H1 (cell line): ENCODE data around the gene KIF26B. TPM values are rescaled to one million over a fixed set of nuclear protein-coding genes. Genes with fewer than 3 reads are reported as not detected.

Experiments used
- CTCF ChIA-PET: fragments of 300-600 bp; sonication (Branson Sonifier 250); formaldehyde crosslinking; loops from one replicate; lab custom pipeline; 2021; ENCODE audit not compliant: partially characterized antibody; lab: Charles Lee
- POLR2A ChIA-PET: fragments of 300-600 bp; sonication (Branson Sonifier 250); formaldehyde crosslinking; loops from one replicate; lab custom pipeline; 2021; ENCODE audit warnings: inconsistent platforms; ENCODE audit not compliant: partially characterized antibody; lab: Charles Lee
- DNase-seq, 2 experiments: peaks; one replicate each; pipeline versions ENCODE4 v3.0.0 to v3.0.0-alpha.2; 2010 to 2022; ENCODE audit warnings: low spot score in 2 of 2, low read depth in 1 of 2, mixed read lengths in 1 of 2
- FAIRE-seq: peaks from 2 replicates; lab custom pipeline; 2011; peaks lifted over from hg19 to GRCh38; lab: Jason Lieb, UNC
- H2AFZ ChIP-seq: 2 replicates; pipeline ENCODE4 v1.8.1; 2012; ENCODE audit warnings: low read length, inconsistent platforms
- H2AK5ac ChIP-seq: 2 replicates; pipeline ENCODE4 v1.6.1; 2013; ENCODE audit warnings: low read depth, low read length
- H2BK120ac ChIP-seq: replicated peaks from 2 replicates; pipeline ENCODE3; 2013; ENCODE audit warnings: low read depth, low read length, inconsistent platforms
- H2BK12ac ChIP-seq: 2 replicates; pipeline ENCODE4 v1.6.1; 2013; ENCODE audit warnings: low read depth, low read length
- H2BK15ac ChIP-seq: 2 replicates; pipeline ENCODE4 v1.6.1; 2013; ENCODE audit warnings: low read length
- H2BK20ac ChIP-seq: 2 replicates; pipeline ENCODE4 v1.6.1; 2013; ENCODE audit warnings: low read length
- H2BK5ac ChIP-seq: 2 replicates; pipeline ENCODE4 v1.6.1; 2013; ENCODE audit warnings: low read depth, low read length
- H3K14ac ChIP-seq: 2 replicates; pipeline ENCODE4 v1.6.1; 2013; ENCODE audit warnings: inconsistent platforms; ENCODE audit not compliant: insufficient read length
- H3K18ac ChIP-seq: 2 replicates; pipeline ENCODE4 v1.6.1; 2013; ENCODE audit warnings: low read length; ENCODE audit errors: extremely low read depth
- H3K23ac ChIP-seq: 2 replicates; pipeline ENCODE4 v1.6.1; 2013; ENCODE audit warnings: inconsistent platforms; ENCODE audit not compliant: insufficient read length
- H3K23me2 ChIP-seq: 2 replicates; pipeline ENCODE4 v1.6.1; 2013; ENCODE audit warnings: low read depth, low read length
- H3K27ac ChIP-seq: 2 replicates; pipeline ENCODE4 v1.6.1; 2011; ENCODE audit warnings: low read depth, low read length, inconsistent platforms
- H3K27me3 ChIP-seq, 4 experiments: replicated peaks in 1 of 4; 1 replicate in 1 of 4; 2 replicates in 3 of 4; pipeline versions ENCODE4 v1.6.1 to v1.8.1; 2011 to 2013; ENCODE audit warnings: low read length in 3 of 4, mild to moderate bottlenecking in 3 of 4, inconsistent platforms in 2 of 4, mixed read lengths in 2 of 4, moderate library complexity in 1 of 4; ENCODE audit not compliant: control insufficient read depth in 3 of 4, insufficient read depth in 3 of 4; ENCODE audit errors: extremely low read depth in 1 of 4
- H3K36me3 ChIP-seq, 4 experiments: 2 replicates each; pipeline versions ENCODE4 v1.6.1 to v1.8.1; 2011 to 2013; ENCODE audit warnings: mild to moderate bottlenecking in 4 of 4, low read length in 3 of 4, moderate library complexity in 2 of 4, control low read depth in 1 of 4, inconsistent platforms in 1 of 4; ENCODE audit not compliant: insufficient read depth in 4 of 4, control insufficient read depth in 2 of 4
- H3K4ac ChIP-seq: replicated peaks from 2 replicates; pipeline ENCODE3; 2013; ENCODE audit warnings: low read length, low read depth, mixed read lengths, inconsistent platforms; ENCODE audit not compliant: insufficient read length
- H3K4me1 ChIP-seq, 4 experiments: replicated peaks in 1 of 4; 1 replicate in 1 of 4; 2 replicates in 3 of 4; pipeline versions ENCODE4 v1.6.1 to v1.8.1; 2011 to 2013; ENCODE audit warnings: low read length in 3 of 4, inconsistent platforms in 2 of 4, mixed read lengths in 1 of 4; ENCODE audit not compliant: insufficient read depth in 4 of 4, control insufficient read depth in 3 of 4
- H3K4me2 ChIP-seq, 2 experiments: 2 replicates each; pipeline versions ENCODE4 v1.6.1 to v1.8.1; 2011 to 2013; ENCODE audit warnings: low read depth in 2 of 2, low read length in 2 of 2, control low read depth in 1 of 2, inconsistent platforms in 1 of 2, mild to moderate bottlenecking in 1 of 2; ENCODE audit not compliant: insufficient read depth in 1 of 2
- H3K4me3 ChIP-seq, 4 experiments: fragments of 200-600, 300-600 bp in 1 of 4; sonication (generic), shearing (Covaris generic), sonication (Bioruptor Twin) in 1 of 4; 2 replicates each; pipeline versions ENCODE4 v1.5.1 to v1.8.1; 2011 to 2016; ENCODE audit warnings: low read length in 4 of 4, low read depth in 3 of 4, control low read depth in 2 of 4, inconsistent platforms in 2 of 4, mild to moderate bottlenecking in 2 of 4, mixed read lengths in 1 of 4, moderate library complexity in 1 of 4; ENCODE audit not compliant: insufficient read depth in 2 of 4; ENCODE audit errors: extremely low read depth in 1 of 4
- H3K56ac ChIP-seq: replicated peaks from 2 replicates; pipeline ENCODE3; 2013; ENCODE audit warnings: low read depth, mild to moderate bottlenecking, mixed read lengths, low read length, inconsistent platforms; ENCODE audit not compliant: insufficient read length
- H3K79me1 ChIP-seq: 2 replicates; pipeline ENCODE4 v1.6.1; 2013; ENCODE audit warnings: low read depth, low read length, control low read depth
- H3K79me2 ChIP-seq, 2 experiments: 2 replicates each; pipeline versions ENCODE4 v1.6.1 to v1.8.1; 2012 to 2013; ENCODE audit warnings: low read length in 2 of 2, mild to moderate bottlenecking in 2 of 2, inconsistent platforms in 1 of 2; ENCODE audit not compliant: insufficient read depth in 2 of 2, control insufficient read depth in 1 of 2
- H3K9ac ChIP-seq, 4 experiments: replicated peaks in 1 of 4; 1 replicate in 1 of 4; 2 replicates in 3 of 4; pipeline versions ENCODE4 v1.6.1 to v1.8.1; 2011 to 2013; ENCODE audit warnings: low read depth in 3 of 4, low read length in 3 of 4, control low read depth in 2 of 4, mild to moderate bottlenecking in 2 of 4, moderate library complexity in 2 of 4, inconsistent platforms in 1 of 4; ENCODE audit errors: extremely low read depth in 1 of 4
- H3K9me3 ChIP-seq, 2 experiments: 2 replicates each; pipeline versions ENCODE4 v1.6.1 to v1.8.1; 2012 to 2013; ENCODE audit warnings: mild to moderate bottlenecking in 2 of 2, moderate library complexity in 2 of 2, control low read depth in 1 of 2, inconsistent platforms in 1 of 2, low read depth in 1 of 2, low read length in 1 of 2, mixed read lengths in 1 of 2; ENCODE audit not compliant: insufficient read depth in 2 of 2
- H4K20me1 ChIP-seq, 2 experiments: replicated peaks in 1 of 2; 2 replicates each; pipeline versions ENCODE3 to v1.8.1; 2011 to 2013; ENCODE audit warnings: inconsistent platforms in 2 of 2, low read length in 2 of 2, mild to moderate bottlenecking in 1 of 2; ENCODE audit not compliant: insufficient read depth in 2 of 2, control insufficient read depth in 1 of 2
- H4K5ac ChIP-seq: 2 replicates; pipeline ENCODE4 v1.6.1; 2013; ENCODE audit warnings: low read length, low read depth, mixed read lengths, inconsistent platforms; ENCODE audit not compliant: insufficient read length
- H4K8ac ChIP-seq: 2 replicates; pipeline ENCODE4 v1.8.0; 2013; ENCODE audit warnings: mild to moderate bottlenecking, moderate library complexity, low read length, inconsistent platforms; ENCODE audit not compliant: insufficient read depth; ENCODE audit errors: extremely low read depth
- H4K91ac ChIP-seq: replicated peaks from 2 replicates; pipeline ENCODE3; 2013; ENCODE audit warnings: low read length, mixed read lengths, inconsistent platforms; ENCODE audit not compliant: insufficient read length
- BCL11A ChIP-seq, 2 experiments: IDR thresholded peaks; one replicate each; pipeline ENCODE4 v1.6.1; 2011; ENCODE audit warnings: low read depth in 2 of 2, low read length in 2 of 2, mild to moderate bottlenecking in 2 of 2
- CBX5 ChIP-seq: fragments of 300-800, 300-1000 bp; sonication (generic); IDR thresholded peaks from 2 replicates; pipeline ENCODE4 v1.7.1; 2016; ENCODE audit warnings: antibody characterized with exemption, low read length, low read depth
- CHD2 ChIP-seq: IDR thresholded peaks from 2 replicates; pipeline ENCODE4 v1.6.1; 2012; ENCODE audit warnings: low read length, improper control_type of control experiment
- FOSL1 ChIP-seq: IDR thresholded peaks from 2 replicates; pipeline ENCODE4 v1.6.1; 2011; ENCODE audit warnings: mild to moderate bottlenecking, low read depth, low read length, moderate library complexity; ENCODE audit not compliant: insufficient read depth
- JUN ChIP-seq: IDR thresholded peaks from 2 replicates; pipeline ENCODE4 v1.6.1; 2011; ENCODE audit warnings: low read depth, mild to moderate bottlenecking, improper control_type of control experiment, low read length
- MAFK ChIP-seq: IDR thresholded peaks from 2 replicates; pipeline ENCODE4 v1.6.1; 2012; ENCODE audit warnings: low read depth, mild to moderate bottlenecking, improper control_type of control experiment, low read length
- POLR2AphosphoS5 ChIP-seq: IDR thresholded peaks from 2 replicates; pipeline ENCODE4 v1.6.1; 2011; ENCODE audit warnings: low read depth, low read length
- POU5F1 ChIP-seq: IDR thresholded peaks from 2 replicates; pipeline ENCODE4 v1.6.1; 2011; ENCODE audit warnings: low read depth, mild to moderate bottlenecking, low read length, moderate library complexity
- RBBP5 ChIP-seq: IDR thresholded peaks from 2 replicates; pipeline ENCODE4 v1.7.1; 2012; ENCODE audit warnings: low read depth, mild to moderate bottlenecking, inconsistent platforms, low read length, moderate library complexity, borderline replicate concordance
- RXRA ChIP-seq: IDR thresholded peaks from 2 replicates; pipeline ENCODE4 v1.6.1; 2011; ENCODE audit warnings: low read depth, mild to moderate bottlenecking, low read length, moderate library complexity; ENCODE audit not compliant: insufficient read depth
- SP2 ChIP-seq: IDR thresholded peaks from 2 replicates; pipeline ENCODE4 v1.6.1; 2012; ENCODE audit warnings: mild to moderate bottlenecking, low read length, inconsistent platforms
- SRF ChIP-seq: IDR thresholded peaks from 2 replicates; pipeline ENCODE4 v1.6.1; 2011; ENCODE audit warnings: mild to moderate bottlenecking, low read depth, low read length, moderate library complexity
- WGBS, 2 experiments: shearing (Covaris generic) in 1 of 2; methylation state at CpG; one replicate each; pipeline versions ENCODE4 v1.1.6 to v1.1.7; 2013 to 2015; ENCODE audit warnings: low lambda C conversion rate in 2 of 2, mixed read lengths in 2 of 2, inconsistent platforms in 1 of 2, low coverage in 1 of 2, missing lambda C conversion rate in 1 of 2; ENCODE audit not compliant: insufficient replicate concordance in 2 of 2, insufficient coverage in 1 of 2, insufficient read length in 1 of 2; ENCODE audit errors: extremely low coverage in 1 of 2, missing lambda C conversion rate in 1 of 2; 5-methylcytosine and 5-hydroxymethylcytosine counted together
- polyA plus RNA-seq, 7 experiments: library from polyadenylated mRNA; depleted of rRNA in 3 of 7; stranded (reverse) in 5 of 7; unstranded in 2 of 7; fragments of >200 nt in 5 of 7; fragments of 200-250 nt in 2 of 7; gene quantifications; 1 replicate in 5 of 7; 2 replicates in 1 of 7; 4 replicates in 1 of 7; pipeline versions ENCODE4 v1.2.1 to v1.2.3, GENCODE V29; 2011 to 2013; ENCODE audit warnings: missing spikeins in 2 of 7, mixed read lengths in 2 of 7
- total RNA-seq: library from RNA; stranded (reverse); fragmentation: NEBNext Ultra II Directional; extraction: Animal tissue kit (Norgen Biotek cat#: 25700); gene quantifications from 2 replicates; pipeline ENCODE4 v1.2.1, GENCODE V29; 2021
- TF ChIP-seq, protein P1 (sequence below): IDR thresholded peaks from 2 replicates; pipeline ENCODE4 v1.6.1; 2011; ENCODE audit warnings: low read length, improper control_type of control experiment
- TF ChIP-seq, protein P2 (sequence below): IDR thresholded peaks from 2 replicates; pipeline ENCODE4 v1.6.1; 2011; ENCODE audit warnings: low read depth, mild to moderate bottlenecking, low read length; ENCODE audit not compliant: insufficient read depth

The KIF26B gene
- total and polyA plus RNA-seq, 2 of the 8 experiments (the other 6 are each of a cell fraction or from before 2014, with no cell fraction given), result 0.06 to 0.28 TPM

DNA sequence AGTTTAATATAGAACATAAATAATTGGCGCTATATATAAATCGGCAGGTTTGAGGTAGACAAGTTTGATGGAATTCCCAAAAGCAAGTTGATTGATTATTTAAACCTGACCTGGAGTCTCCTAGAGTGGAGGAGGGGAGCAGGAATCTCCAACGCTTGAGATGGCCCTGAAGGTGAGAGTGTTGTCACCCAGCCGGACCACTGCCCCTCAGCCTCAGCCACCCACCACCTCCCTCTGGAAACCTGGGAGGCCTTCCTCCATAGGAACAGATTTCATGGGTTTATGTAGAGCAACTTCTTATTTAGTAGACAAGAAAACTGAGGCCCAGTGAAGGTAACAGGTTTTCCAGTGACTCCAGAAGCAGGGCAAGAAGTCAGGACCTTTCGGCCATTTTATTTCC lies 389.5 kb downstream of the KIF26B start:
- Histone ChIP-seq H3K27ac (no peak overlapping the region), H4K5ac (no peak overlapping the region), H3K4ac (no peak overlapping the region), H4K8ac (no peak overlapping the region), H3K36me3 (no peaks in the 10 kb centered on the region), H2BK5ac (no peak overlapping the region), H3K4me3 (no peak overlapping the region), H3K23me2 (no peaks in the 10 kb centered on the region), H4K20me1 (no peaks in the 10 kb centered on the region), H2AFZ (no peak overlapping the region), H3K23ac (no peak overlapping the region), H3K14ac (no peak overlapping the region), H4K91ac (no peak overlapping the region), H3K79me2 (no peaks in the 10 kb centered on the region), H2BK15ac (no peak overlapping the region), H2BK20ac (no peak overlapping the region), H3K18ac (no peak overlapping the region), H2BK12ac (no peak overlapping the region), H3K4me2 (no peak overlapping the region), H2AK5ac (no peak overlapping the region), H2BK120ac (no peak overlapping the region), H3K4me1 (peaks cover 0 to 6% (median 1%) of the 10 kb centered on the region in 4 experiments; a peak in 2 of 7 replicates), H3K9me3 (no peaks in the 10 kb centered on the region), H3K56ac (no peak overlapping the region), H3K9ac (no peak overlapping the region), H3K79me1 (no peaks in the 10 kb centered on the region), H3K27me3 (no peaks in the 10 kb centered on the region)
- CTCF ChIA-PET, result no interaction called here
- POLR2A ChIA-PET, result no interaction called here
- FAIRE-seq (no peak), DNase-seq (no peak)
- WGBS, 2 experiments, result 88% methylated on average over 5 of the region's 5 CpGs; no CpG with 5 or more reads in 1 of the 2 experiments
- TF ChIP-seq CBX5, result no peak
- no peak for TF ChIP-seq BCL11A (IDR thresholded peaks at IDR 0.05; ENCODE audit: low read depth in 2 of 2, low read length in 2 of 2)
- no peak for TF ChIP-seq JUN
- TF ChIP-seq RBBP5, result no peak
- no peak for TF ChIP-seq POLR2AphosphoS5
- TF ChIP-seq RXRA, result no peak
- no peak for TF ChIP-seq SRF
- TF ChIP-seq MAFK, result no peak
- no peak for TF ChIP-seq POU5F1
- no peak for TF ChIP-seq SP2
- no peak for TF ChIP-seq CHD2
- TF ChIP-seq, protein P1, sequence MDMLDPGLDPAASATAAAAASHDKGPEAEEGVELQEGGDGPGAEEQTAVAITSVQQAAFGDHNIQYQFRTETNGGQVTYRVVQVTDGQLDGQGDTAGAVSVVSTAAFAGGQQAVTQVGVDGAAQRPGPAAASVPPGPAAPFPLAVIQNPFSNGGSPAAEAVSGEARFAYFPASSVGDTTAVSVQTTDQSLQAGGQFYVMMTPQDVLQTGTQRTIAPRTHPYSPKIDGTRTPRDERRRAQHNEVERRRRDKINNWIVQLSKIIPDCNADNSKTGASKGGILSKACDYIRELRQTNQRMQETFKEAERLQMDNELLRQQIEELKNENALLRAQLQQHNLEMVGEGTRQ, result no peak
- TF ChIP-seq, protein P2, sequence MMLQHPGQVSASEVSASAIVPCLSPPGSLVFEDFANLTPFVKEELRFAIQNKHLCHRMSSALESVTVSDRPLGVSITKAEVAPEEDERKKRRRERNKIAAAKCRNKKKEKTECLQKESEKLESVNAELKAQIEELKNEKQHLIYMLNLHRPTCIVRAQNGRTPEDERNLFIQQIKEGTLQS, result no peak
- TF ChIP-seq FOSL1, result no peak
